Germinal center (tissue), 1 donor: ENCODE measurements around the gene DDX11.
"Not testable (repeated sequence)": the region's sequence is repeated elsewhere in the genome, so short reads cannot be mapped to it uniquely, and the experiment has no call there.

Experiments
- DNase-seq: peaks from one replicate; pipeline ENCODE4 v3.0.0; 2012; ENCODE audit warnings: mixed read lengths, low spot score

Gene DDX11

DNA sequence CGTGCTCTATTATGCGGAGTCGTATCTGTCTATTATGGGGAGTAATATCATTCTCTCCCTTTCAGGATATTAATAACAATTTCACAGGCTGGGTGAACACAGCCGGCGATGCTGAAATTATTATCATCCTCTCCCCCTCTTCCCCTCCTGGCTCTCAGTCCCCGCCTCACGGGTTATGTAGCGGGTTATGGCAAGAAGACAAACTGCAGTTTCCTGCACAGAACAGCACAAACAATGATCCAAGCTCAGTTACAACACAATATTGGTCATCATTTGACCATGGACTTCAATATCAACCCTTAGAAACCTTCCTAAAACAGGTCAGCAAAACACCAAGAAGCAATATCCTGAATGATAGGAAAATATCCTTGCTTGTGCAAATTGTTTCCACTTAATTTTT is 50.5 kb downstream of the DDX11 start:
- not testable (repeated sequence) for DNase-seq

DNA sequence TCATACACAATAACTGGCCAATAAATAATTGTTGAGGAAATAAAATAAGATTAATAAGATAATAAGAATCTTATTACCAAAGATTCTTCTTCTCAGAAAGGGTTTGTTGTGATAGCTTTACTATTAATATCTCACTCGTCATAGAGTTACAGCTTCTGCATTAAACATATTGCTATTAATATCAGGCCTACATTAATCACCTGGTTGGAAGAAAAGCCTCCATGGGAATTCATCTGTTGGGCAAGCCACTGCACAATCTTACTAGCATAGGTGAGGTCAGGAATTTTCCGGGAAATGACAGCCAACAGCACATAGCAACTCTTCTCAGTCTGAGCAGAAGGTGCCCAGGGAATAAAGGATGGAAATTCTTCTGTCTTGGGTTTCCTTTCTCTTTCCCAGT is 51.5 kb downstream of the DDX11 start:
- DNase-seq = not testable (repeated sequence)

DNA sequence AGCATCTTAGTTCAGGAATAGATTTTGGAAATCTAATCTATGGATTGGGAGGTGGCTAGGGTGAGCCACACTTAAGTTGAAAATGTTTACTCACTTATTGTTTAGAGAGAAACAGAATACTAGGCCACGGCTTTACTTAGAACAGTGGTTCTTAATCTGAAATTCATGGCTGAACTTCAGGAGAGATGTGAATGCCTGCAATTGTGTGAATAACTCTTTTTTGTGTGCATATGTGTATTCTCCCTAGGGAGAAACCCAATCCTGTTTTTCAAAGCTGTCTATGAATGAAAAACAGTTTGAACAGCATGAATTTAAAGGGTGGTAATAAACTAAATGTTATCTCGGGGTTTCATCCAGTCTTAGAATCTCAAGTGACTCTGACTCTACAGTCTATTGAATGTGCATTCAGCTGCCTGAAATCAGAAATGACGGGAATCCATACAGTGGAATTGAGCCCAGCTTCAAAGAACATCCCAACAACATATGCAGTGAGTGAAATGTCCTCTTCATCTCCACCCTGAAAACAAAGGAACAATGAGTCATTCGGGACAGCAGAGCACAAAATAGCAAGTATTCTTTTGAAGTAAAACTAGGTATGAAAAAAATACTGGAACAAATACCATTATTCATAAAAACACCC is 53.7 kb downstream of the DDX11 start:
- not testable (repeated sequence) for DNase-seq

DNA sequence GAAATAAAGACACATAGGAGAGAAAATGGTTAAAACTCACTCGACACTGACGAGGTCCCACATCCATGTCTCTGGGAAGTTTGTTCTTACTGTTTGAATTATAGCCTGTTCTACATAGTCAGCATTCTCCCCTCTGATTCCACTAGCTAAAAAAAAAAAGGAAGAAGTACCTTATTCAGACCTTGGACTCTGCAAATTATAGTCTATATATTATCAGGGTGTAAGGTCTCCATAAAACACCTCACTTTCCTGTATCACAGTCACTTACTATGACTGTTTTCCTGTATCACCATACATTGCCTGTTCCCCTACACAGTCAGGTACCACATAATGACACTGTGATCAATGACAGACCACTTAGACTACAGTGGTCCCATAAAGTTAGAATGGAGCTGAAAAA is 62.9 kb downstream of the DDX11 start:
- DNase-seq = not testable (repeated sequence)

DNA sequence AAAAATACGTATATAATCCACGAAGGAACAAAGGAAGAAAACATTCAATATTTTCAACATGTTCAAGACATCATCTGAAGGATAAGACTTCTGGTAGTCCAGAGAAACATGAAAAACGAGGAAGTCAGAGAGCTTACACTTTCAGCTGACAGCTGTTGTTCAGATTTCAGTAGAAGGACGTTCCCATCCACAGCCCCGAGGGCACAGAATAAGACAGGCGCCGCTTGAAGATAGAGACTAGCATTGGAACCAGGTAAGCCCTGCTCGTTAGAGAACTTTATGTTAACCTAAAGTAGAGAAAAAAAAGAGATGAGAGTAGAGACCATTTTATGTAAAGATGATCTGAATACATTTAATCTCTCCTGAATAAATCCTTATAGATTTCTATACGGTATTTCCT is 71.1 kb downstream of the DDX11 start:
- DNase-seq = not testable (repeated sequence)

DNA sequence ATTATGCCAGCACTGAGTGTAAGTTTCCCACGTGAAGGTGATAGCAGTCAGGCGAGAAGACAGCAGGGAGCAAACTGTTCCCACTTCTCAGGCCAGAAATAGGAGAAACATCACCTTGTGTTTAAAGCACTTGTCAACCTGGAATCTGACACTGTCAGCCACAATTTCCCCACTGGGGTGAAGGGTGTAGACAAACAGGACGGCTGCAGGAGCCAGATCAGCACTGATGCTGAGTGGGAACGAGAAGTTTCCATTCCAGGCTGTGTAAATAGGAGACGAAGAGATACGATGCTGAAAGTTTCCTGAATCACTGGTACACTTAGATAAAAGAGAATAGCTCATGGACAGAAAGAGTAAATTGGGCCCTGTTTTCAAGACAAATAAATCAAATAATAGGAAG is 71.6 kb downstream of the DDX11 start:
- DNase-seq = not testable (repeated sequence)

DNA sequence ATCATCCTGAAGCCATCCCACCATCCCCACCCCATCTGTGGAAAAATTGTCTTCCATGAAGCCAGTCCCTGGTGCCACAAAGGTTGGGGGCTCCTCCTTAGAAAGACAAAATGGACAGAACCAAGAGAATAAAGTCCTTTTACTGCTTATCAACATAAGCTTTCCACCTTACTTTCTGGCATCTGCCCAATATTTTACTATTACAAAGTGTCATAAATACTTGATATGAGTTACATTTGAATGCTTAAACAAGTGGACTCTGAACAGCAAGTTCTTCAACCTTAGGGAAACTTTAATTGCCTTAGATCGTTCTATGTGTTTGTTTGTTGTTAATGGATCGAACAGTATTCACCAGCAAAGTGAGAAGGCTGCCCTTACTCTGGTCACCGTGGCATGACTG is 73.8 kb downstream of the DDX11 start:
- DNase-seq = not testable (repeated sequence)

DNA sequence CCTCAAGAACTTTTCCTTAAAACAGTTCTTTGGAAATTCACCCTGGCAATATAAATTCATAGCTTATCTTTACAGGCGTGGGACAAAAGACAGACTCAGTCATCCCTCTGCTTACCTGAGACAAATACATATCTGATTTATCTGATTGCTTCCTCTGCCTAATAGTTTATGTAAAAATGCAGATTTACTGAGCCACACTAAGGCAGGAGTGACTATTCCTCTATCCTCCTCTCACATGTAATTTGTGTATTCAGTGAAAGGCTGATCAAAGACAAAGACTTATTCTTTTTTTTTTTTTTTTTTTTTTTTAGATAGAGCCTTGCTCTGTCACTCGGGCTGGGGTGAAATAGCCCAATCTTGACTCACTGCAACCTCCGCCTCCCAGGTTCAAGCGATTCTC is 77.1 kb downstream of the DDX11 start:
- not testable (repeated sequence) for DNase-seq
